Stomach (tissue), 9 donors: Measurements from ENCODE around the gene IGSF8. TPM values are rescaled to one million over a fixed set of nuclear protein-coding genes. Genes with fewer than 3 reads are reported as not detected.

Experiments used
- DNase-seq, 2 donors: peaks; one replicate each; pipeline versions ENCODE4 v3.0.0 to v3.0.0-alpha.2; 2013 to 2019
- H3K27ac ChIP-seq, 5 donors: fragments of 200-600 bp in 4 of 5; sonication (generic) in 4 of 5; one replicate each; pipeline ENCODE4 v1.5.1; 2013 to 2019; ENCODE audit warnings: mild to moderate bottlenecking in 1 of 5, moderate library complexity in 1 of 5
- H3K27me3 ChIP-seq, 3 donors: fragments of 200-600 bp; sonication (generic); one replicate each; pipeline ENCODE4 v1.5.1; 2017 to 2019; ENCODE audit warnings: mixed run types in 1 of 3
- H3K36me3 ChIP-seq, 4 donors: fragments of 200-600 bp; sonication (generic); 1 replicate in 3 of 4; 2 replicates in 1 of 4; pipeline ENCODE4 v1.5.1; 2016 to 2019
- H3K4me1 ChIP-seq, 4 donors: fragments of 200-600 bp; sonication (generic); one replicate each; pipeline ENCODE4 v1.5.1; 2016 to 2019
- H3K4me3 ChIP-seq, 4 donors: fragments of 200-600 bp; sonication (generic) in 3 of 4; one replicate each; pipeline ENCODE4 v1.5.1; 2016 to 2019; ENCODE audit warnings: mild to moderate bottlenecking in 1 of 4
- H3K9me3 ChIP-seq, 4 donors: fragments of 200-600 bp; sonication (generic); one replicate each; pipeline ENCODE4 v1.5.1; 2016 to 2019
- EP300 ChIP-seq: sonication (generic); formaldehyde crosslinking; IDR thresholded peaks from one replicate; pipeline ENCODE4 v1.6.1; 2017; ENCODE audit warnings: antibody characterized with exemption
- POLR2A ChIP-seq, 4 donors: fragments of 450-650 bp; IDR thresholded peaks; one replicate each; pipeline ENCODE4 v1.6.1; 2016; ENCODE audit warnings: antibody characterized with exemption in 4 of 4, control low read depth in 2 of 4, mild to moderate bottlenecking in 1 of 4, moderate library complexity in 1 of 4
- POLR2AphosphoS5 ChIP-seq, 3 donors: sonication (generic); formaldehyde crosslinking; IDR thresholded peaks; one replicate each; pipeline ENCODE4 v1.6.1; 2016; ENCODE audit warnings: antibody characterized with exemption in 3 of 3
- WGBS, 5 donors: extraction: QIAGEN DNeasy Blood & Tissue Kit in 3 of 5; methylation state at CpG; one replicate each; pipeline versions ENCODE4 v1.1.5 to v1.1.7; 2013 to 2018; 5-methylcytosine and 5-hydroxymethylcytosine counted together
- intact Hi-C: fragments of 100-400 bp; cut with DNase I; formaldehyde crosslinking; loops from one replicate; pipeline ENCODE4 v1.15.1; 2023; ENCODE audit warnings: low total_unique reads
- polyA plus RNA-seq, 3 donors: library from polyadenylated mRNA; stranded (reverse); fragments of 200-250 nt; gene quantifications; one replicate each; pipeline ENCODE4 v1.2.3, GENCODE V29; 2013
- total RNA-seq, 5 donors: library from RNA; depleted of rRNA; stranded (reverse); fragments of >200 nt; gene quantifications; one replicate each; pipeline versions ENCODE4 v1.1.0 to v1.2.3, GENCODE V29; 2014 to 2016
- TF ChIP-seq, protein P1 (sequence below), 7 experiments: fragments of 450-650 bp in 4 of 7; fragments of 200-600 bp in 3 of 7; sonication (generic) in 3 of 7; IDR thresholded peaks; one replicate each; pipeline ENCODE4 v1.5.1; 2016 to 2019; ENCODE audit warnings: antibody characterized with exemption in 7 of 7, control low read depth in 2 of 7, mild to moderate bottlenecking in 1 of 7
- donor health status: healthy with polysubstance abuse.
- donor health status: Bipolar disorder and iron deficiency.
- donor health status: healthy.

Gene IGSF8
- total and polyA plus RNA-seq, 8 donors: 4.7 to 65.2 (median 14.8) TPM

DNA sequence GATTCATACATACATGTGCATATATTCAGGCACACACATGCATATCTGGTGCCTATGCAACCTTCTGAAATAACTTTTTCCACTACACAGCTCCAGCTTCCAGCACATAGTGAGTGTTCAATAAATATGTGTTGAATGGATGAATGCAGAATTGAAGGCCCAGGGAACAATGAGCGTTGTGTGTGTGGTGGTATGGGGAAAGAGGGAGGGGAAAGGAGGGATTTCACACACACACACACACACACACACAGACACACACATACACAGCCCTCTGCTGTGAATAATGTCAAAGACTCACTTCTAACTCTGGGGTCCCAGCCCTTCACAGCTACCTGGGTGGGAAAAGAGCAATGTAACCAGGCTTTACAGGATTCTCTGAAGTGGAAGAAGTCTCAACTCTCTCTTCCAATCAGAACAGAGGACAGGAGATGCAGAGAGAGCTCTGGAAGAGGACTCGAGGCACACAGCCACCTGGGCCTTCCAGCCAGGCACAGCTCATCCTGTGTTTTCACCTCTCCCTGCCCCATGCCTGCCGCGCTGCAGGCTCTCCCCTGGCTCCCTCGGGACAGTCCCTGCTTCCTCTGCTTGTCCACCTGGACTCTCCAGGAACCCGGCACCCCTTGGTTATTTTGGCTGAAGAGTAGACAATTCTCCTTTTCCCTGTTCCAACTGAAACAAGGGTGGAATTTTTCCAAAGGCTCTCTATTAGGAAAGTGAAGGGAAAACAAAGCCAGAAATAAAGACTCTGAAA, 5.4 kb upstream of the IGSF8 start:
- intact Hi-C loops: loop anchor here (10.0 kb wide), 2 partner anchors 91 to 191 kb away; partner anchors contain the start of gene CASQ1
- no peak overlapping the region for H3K4me3 ChIP-seq
- TF ChIP-seq EP300 (no peak), POLR2A (IDR thresholded peaks at IDR 0.05) (no peak), POLR2AphosphoS5 (IDR thresholded peaks at IDR 0.05) (no peak)
- TF ChIP-seq, protein P1, sequence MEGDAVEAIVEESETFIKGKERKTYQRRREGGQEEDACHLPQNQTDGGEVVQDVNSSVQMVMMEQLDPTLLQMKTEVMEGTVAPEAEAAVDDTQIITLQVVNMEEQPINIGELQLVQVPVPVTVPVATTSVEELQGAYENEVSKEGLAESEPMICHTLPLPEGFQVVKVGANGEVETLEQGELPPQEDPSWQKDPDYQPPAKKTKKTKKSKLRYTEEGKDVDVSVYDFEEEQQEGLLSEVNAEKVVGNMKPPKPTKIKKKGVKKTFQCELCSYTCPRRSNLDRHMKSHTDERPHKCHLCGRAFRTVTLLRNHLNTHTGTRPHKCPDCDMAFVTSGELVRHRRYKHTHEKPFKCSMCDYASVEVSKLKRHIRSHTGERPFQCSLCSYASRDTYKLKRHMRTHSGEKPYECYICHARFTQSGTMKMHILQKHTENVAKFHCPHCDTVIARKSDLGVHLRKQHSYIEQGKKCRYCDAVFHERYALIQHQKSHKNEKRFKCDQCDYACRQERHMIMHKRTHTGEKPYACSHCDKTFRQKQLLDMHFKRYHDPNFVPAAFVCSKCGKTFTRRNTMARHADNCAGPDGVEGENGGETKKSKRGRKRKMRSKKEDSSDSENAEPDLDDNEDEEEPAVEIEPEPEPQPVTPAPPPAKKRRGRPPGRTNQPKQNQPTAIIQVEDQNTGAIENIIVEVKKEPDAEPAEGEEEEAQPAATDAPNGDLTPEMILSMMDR (IDR thresholded peaks at IDR 0.05): no peak
- DNase-seq: no peak
- H3K4me1 ChIP-seq: peaks cover 7 to 54% (median 36%) of the 10 kb centered on the region in 4 donors
- H3K36me3 ChIP-seq: no peaks in the 10 kb centered on the region
- 52 to 66% (median 61%) methylated on average over 6 of the region's 6 CpGs for WGBS, 5 donors
- H3K27me3 ChIP-seq: no peaks in the 10 kb centered on the region
- peak overlapping the region in 2 of 5 donors; percentile 19 to 46 for H3K27ac ChIP-seq
- H3K9me3 ChIP-seq: no peaks in the 10 kb centered on the region

DNA sequence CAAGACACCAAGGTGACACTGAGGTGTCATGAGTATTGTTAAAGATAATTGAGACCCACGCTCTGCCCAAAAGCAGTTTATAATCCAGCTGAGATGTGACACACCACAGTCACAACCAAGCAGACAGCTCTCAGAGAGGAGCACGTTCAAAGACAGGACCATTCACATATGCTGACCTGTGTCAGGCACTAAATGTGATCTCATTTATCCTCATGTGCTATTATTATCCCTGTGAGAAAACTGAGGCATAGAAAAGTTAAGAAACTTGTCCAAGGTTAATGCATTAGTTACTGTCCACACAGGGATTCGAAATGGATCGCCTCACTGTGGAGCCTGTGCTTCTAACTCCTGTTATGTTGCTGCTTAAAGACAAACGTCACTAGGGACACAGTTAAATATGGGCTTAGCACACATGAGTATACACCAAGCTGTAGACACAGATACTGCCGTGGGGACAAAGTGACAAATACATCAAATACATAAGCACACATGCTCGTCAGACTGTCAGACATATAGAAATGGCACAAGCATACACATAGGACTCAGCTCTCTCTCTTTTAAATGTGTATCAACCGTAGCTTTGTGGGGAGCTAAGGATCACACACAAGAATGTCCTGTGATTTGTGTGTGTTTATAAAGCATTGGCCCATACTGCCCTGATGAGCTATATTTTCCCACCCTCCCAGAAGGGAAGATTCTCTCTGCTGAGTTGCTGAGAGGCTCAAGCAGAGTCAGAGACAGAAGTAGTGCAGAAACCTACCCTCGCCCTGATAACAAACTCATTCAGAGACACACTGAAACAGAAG, 3.5 kb upstream of the IGSF8 start:
- Histone ChIP-seq H3K4me3 (no peak overlapping the region), H3K4me1 (peaks cover 14 to 66% (median 49%) of the 10 kb centered on the region in 4 donors), H3K27me3 (no peaks in the 10 kb centered on the region), H3K27ac (peak overlapping the region in 4 of 5 donors; percentile 33 to 97 (median 76)), H3K36me3 (no peaks in the 10 kb centered on the region), H3K9me3 (no peaks in the 10 kb centered on the region)
- TF ChIP-seq, protein P1 (IDR thresholded peaks at IDR 0.05): no peak
- no peak for TF ChIP-seq POLR2AphosphoS5 (IDR thresholded peaks at IDR 0.05)
- no peak for TF ChIP-seq POLR2A (IDR thresholded peaks at IDR 0.05)
- no peak for TF ChIP-seq EP300
- no peak for DNase-seq
- WGBS, 5 donors: 58 to 71% (median 67%) methylated on average over 9 of the region's 9 CpGs
- intact Hi-C loops: loop anchor here (10.0 kb wide), 2 partner anchors 93 to 193 kb away; partner anchors contain the start of gene CASQ1

DNA sequence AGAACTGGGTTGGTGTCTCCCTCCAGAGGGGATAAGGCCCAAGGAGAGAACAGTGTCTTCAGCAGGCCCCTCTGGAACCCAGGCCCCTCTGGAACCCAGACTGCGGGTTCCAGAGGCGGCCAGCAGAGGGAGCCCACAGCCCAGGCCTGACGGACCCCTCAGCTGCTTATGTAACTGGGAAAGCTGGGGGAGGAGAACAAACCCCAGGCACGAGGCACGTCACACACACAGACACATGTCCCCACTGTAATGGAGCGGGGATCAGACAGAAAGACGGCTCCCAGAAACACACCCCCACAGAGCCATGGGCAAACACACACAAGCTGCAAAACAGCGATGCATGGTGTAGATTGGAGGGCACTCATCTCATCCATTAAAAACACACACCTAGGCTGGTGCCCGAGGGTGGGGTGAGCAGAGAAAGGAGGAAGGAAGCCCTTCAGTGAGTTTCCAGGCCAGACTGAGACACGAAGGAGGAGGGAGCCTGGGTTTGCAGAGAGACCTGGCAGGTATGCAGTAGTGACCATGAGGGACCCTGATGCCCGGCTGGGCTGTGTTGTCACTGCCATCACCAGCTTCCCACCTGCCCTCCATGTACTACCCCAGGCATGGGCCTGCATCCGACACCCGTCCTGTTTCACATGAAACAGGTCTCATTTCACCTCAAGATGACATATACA, 2.8 kb upstream of the IGSF8 start:
- WGBS, 5 donors: 20 to 24% (median 22%) methylated on average over 13 of the region's 13 CpGs
- no peak overlapping the region for H3K4me3 ChIP-seq
- no peaks in the 10 kb centered on the region for H3K36me3 ChIP-seq
- intact Hi-C loops: loop anchor here (10.0 kb wide), 2 partner anchors 94 to 194 kb away; partner anchors contain the start of gene CASQ1
- TF ChIP-seq POLR2AphosphoS5 (IDR thresholded peaks at IDR 0.05) (peak in 2 of 3 donors; percentile 40 to 72), POLR2A (IDR thresholded peaks at IDR 0.05) (no peak)
- TF ChIP-seq, protein P1 (IDR thresholded peaks at IDR 0.05): peak in 6 of 7 experiments; percentile 18 to 96 (median 89)
- peaks cover 22 to 73% (median 57%) of the 10 kb centered on the region in 4 donors for H3K4me1 ChIP-seq
- DNase-seq: peak; percentile 80 to 92
- peak overlapping the region in 4 of 5 donors; percentile 33 to 97 (median 76) for H3K27ac ChIP-seq
- no peaks in the 10 kb centered on the region for H3K27me3 ChIP-seq
- H3K9me3 ChIP-seq: no peaks in the 10 kb centered on the region
